Liver (tissue), 9 donors: ENCODE measurements around the gene CTDSPL2. TPM values are rescaled to one million over a fixed set of nuclear protein-coding genes. Genes with fewer than 3 reads are reported as not detected.
A peak's percentile ranks its signal among the peaks of the same experiment; 100 is the strongest.

ENCODE experiments used
- DNase-seq: peaks from one replicate; pipeline ENCODE4 v3.0.0-alpha.2; 2017; ENCODE audit warnings: low spot score
- H3K27ac ChIP-seq, 2 donors: one replicate each; pipeline ENCODE4 v1.7.0; 2013; ENCODE audit warnings: inconsistent platforms in 2 of 2, low read length in 2 of 2, control low read depth in 1 of 2, low read depth in 1 of 2, mild to moderate bottlenecking in 1 of 2
- H3K27me3 ChIP-seq, 4 donors: one replicate each; pipeline versions ENCODE4 v1.6.1 to v1.7.0; 2013; ENCODE audit warnings: low read length in 3 of 4, inconsistent platforms in 1 of 4, mild to moderate bottlenecking in 1 of 4, moderate library complexity in 1 of 4; ENCODE audit not compliant: control insufficient read depth in 4 of 4, insufficient read depth in 4 of 4
- H3K36me3 ChIP-seq, 4 donors: one replicate each; pipeline versions ENCODE4 v1.6.1 to v1.7.0; 2013; ENCODE audit warnings: low read length in 3 of 4, mild to moderate bottlenecking in 3 of 4, low read depth in 1 of 4, moderate library complexity in 1 of 4; ENCODE audit not compliant: control insufficient read depth in 4 of 4, insufficient read depth in 3 of 4
- H3K4me1 ChIP-seq, 4 donors: one replicate each; pipeline versions ENCODE4 v1.6.1 to v1.7.0; 2013; ENCODE audit warnings: low read length in 3 of 4, mild to moderate bottlenecking in 3 of 4, moderate library complexity in 1 of 4; ENCODE audit not compliant: control insufficient read depth in 4 of 4, insufficient read depth in 4 of 4
- H3K4me3 ChIP-seq, 3 donors: one replicate each; pipeline versions ENCODE4 v1.6.1 to v1.7.0; 2013; ENCODE audit warnings: low read length in 3 of 3, control low read depth in 1 of 3, low read depth in 1 of 3, mild to moderate bottlenecking in 1 of 3
- H3K9ac ChIP-seq, 2 donors: one replicate each; pipeline ENCODE4 v1.7.0; 2013; ENCODE audit warnings: low read length in 2 of 2, mild to moderate bottlenecking in 2 of 2, moderate library complexity in 2 of 2, control low read depth in 1 of 2, low read depth in 1 of 2
- H3K9me3 ChIP-seq, 4 donors: one replicate each; pipeline versions ENCODE4 v1.6.1 to v1.7.0; 2013; ENCODE audit warnings: low read length in 3 of 4; ENCODE audit not compliant: control insufficient read depth in 4 of 4
- EGR1 ChIP-seq, 2 donors: IDR thresholded peaks; 2 replicates each; pipeline ENCODE4 v1.6.1; 2016 to 2018; ENCODE audit warnings: antibody characterized with exemption in 2 of 2, low read depth in 2 of 2
- FOXA2 ChIP-seq: IDR thresholded peaks from 2 replicates; pipeline ENCODE4 v1.6.1; 2016; ENCODE audit warnings: antibody characterized with exemption
- GABPA ChIP-seq, 2 donors: IDR thresholded peaks in 1 of 2; conservative IDR thresholded peaks in 1 of 2; 2 replicates each; pipeline ENCODE4 v1.6.1; 2016; ENCODE audit warnings: antibody characterized with exemption in 2 of 2, mild to moderate bottlenecking in 1 of 2, moderate library complexity in 1 of 2
- HNF4A ChIP-seq, 2 donors: conservative IDR thresholded peaks; 2 replicates each; pipeline ENCODE4 v1.6.1; 2016; ENCODE audit warnings: antibody characterized with exemption in 2 of 2, mild to moderate bottlenecking in 2 of 2
- HNF4G ChIP-seq: IDR thresholded peaks from 2 replicates; pipeline ENCODE4 v1.6.1; 2016; ENCODE audit warnings: antibody characterized with exemption
- JUND ChIP-seq, 2 donors: IDR thresholded peaks; 2 replicates each; pipeline ENCODE4 v1.6.1; 2016; ENCODE audit warnings: antibody characterized with exemption in 2 of 2
- RAD21 ChIP-seq, 2 donors: IDR thresholded peaks; 2 replicates each; pipeline ENCODE4 v1.6.1; 2016; ENCODE audit warnings: antibody characterized with exemption in 2 of 2, mild to moderate bottlenecking in 2 of 2
- RXRA ChIP-seq, 2 donors: IDR thresholded peaks; 2 replicates each; pipeline ENCODE4 v1.6.1; 2017 to 2018; ENCODE audit warnings: antibody characterized with exemption in 2 of 2, mild to moderate bottlenecking in 1 of 2
- SP1 ChIP-seq: IDR thresholded peaks from 2 replicates; pipeline ENCODE4 v1.6.1; 2018; ENCODE audit warnings: antibody characterized with exemption, mild to moderate bottlenecking
- YY1 ChIP-seq: IDR thresholded peaks from 2 replicates; pipeline ENCODE4 v1.6.1; 2016; ENCODE audit warnings: antibody characterized with exemption, mild to moderate bottlenecking
- WGBS: extraction: QIAGEN DNeasy Blood & Tissue Kit; methylation state at CpG from one replicate; pipeline ENCODE4 v1.1.7; 2013; 5-methylcytosine and 5-hydroxymethylcytosine counted together
- polyA plus RNA-seq, 2 donors: library from polyadenylated mRNA; stranded (reverse) in 1 of 2; unstranded in 1 of 2; fragments of 200-250 nt in 1 of 2; fragments of >200 nt in 1 of 2; fragmentation: Nextera tagmentation in 1 of 2; extraction: Ambion mirVana in 1 of 2; gene quantifications; one replicate each; pipeline versions ENCODE4 v1.2.1 to v1.2.3, GENCODE V29; 2013 to 2015
- total RNA-seq, 2 donors: library from RNA; depleted of rRNA; stranded (reverse); fragments of >200 nt; gene quantifications; one replicate each; pipeline ENCODE4 v1.2.3, GENCODE V29; 2014
- TF ChIP-seq, protein P1 (sequence below): IDR thresholded peaks from 2 replicates; pipeline ENCODE4 v1.6.1; 2016; ENCODE audit warnings: antibody characterized with exemption
- TF ChIP-seq, protein P2 (sequence below): IDR thresholded peaks from 2 replicates; pipeline ENCODE4 v1.6.1; 2016; ENCODE audit warnings: antibody characterized with exemption
- TF ChIP-seq, protein P3 (sequence below): IDR thresholded peaks from 2 replicates; pipeline ENCODE4 v1.6.1; 2016; ENCODE audit warnings: antibody characterized with exemption
- TF ChIP-seq, protein P4 (sequence below): fragments of 150-350 bp; IDR thresholded peaks from 2 replicates; pipeline ENCODE4 v1.5.1; 2017; ENCODE audit warnings: improper control_type of control experiment, low read depth, low read length; ENCODE audit not compliant: missing input control
- TF ChIP-seq, protein P5 (sequence below): IDR thresholded peaks from 2 replicates; pipeline ENCODE4 v1.6.1; 2016; ENCODE audit warnings: antibody characterized with exemption, mild to moderate bottlenecking
- donor health status: healthy.
- donor health status: healthy.
- donor health status: healthy.
- donor health status: healthy.
- donor health status: healthy.

Gene CTDSPL2
- total and polyA plus RNA-seq, 4 donors: 3.6 to 41.5 (median 21.2) TPM

DNA sequence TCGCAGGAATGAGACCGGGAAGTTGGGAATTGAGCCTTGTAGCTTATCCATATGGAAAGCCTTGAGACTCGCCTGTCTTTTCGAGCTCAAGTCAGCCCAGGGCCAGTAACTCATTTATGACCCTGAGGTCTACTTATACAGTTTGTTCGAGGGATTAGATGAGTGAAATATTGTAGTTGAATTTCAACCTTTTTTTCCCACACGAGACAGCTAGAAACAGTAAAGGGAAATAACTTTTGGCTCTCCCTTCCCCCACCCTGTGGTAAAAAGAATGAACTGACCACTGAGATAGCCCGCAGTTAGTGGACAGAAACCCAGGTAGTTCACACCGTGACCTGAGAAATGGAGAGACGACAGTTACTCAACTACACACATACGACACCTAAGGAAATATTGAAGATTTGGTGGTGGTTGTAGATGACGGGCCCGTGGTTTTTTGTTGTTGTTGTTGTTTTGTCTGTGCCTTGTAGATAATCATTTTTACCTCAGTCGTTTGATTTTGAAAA is 110.4 kb downstream of the CTDSPL2 start:
- TF ChIP-seq, protein P1, sequence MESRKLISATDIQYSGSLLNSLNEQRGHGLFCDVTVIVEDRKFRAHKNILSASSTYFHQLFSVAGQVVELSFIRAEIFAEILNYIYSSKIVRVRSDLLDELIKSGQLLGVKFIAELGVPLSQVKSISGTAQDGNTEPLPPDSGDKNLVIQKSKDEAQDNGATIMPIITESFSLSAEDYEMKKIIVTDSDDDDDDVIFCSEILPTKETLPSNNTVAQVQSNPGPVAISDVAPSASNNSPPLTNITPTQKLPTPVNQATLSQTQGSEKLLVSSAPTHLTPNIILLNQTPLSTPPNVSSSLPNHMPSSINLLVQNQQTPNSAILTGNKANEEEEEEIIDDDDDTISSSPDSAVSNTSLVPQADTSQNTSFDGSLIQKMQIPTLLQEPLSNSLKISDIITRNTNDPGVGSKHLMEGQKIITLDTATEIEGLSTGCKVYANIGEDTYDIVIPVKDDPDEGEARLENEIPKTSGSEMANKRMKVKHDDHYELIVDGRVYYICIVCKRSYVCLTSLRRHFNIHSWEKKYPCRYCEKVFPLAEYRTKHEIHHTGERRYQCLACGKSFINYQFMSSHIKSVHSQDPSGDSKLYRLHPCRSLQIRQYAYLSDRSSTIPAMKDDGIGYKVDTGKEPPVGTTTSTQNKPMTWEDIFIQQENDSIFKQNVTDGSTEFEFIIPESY: peak; percentile 35
- TF ChIP-seq, protein P2, sequence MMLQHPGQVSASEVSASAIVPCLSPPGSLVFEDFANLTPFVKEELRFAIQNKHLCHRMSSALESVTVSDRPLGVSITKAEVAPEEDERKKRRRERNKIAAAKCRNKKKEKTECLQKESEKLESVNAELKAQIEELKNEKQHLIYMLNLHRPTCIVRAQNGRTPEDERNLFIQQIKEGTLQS: no peak
- H3K27me3 ChIP-seq: no peaks in the 10 kb centered on the region
- 4% methylated on average over 13 of the region's 13 CpGs for WGBS
- H3K36me3 ChIP-seq: peaks cover 0 to 5% (median 1%) of the 10 kb centered on the region in 4 donors
- peak overlapping the region; percentile 95 to 98 (median 96) for H3K4me3 ChIP-seq
- peak overlapping the region; percentile 97 for H3K27ac ChIP-seq
- no peaks in the 10 kb centered on the region for H3K9me3 ChIP-seq
- peak; percentile 37 for DNase-seq
- H3K4me1 ChIP-seq: peaks cover 11 to 35% (median 22%) of the 10 kb centered on the region in 4 donors
- peak overlapping the region; percentile 88 to 97 for H3K9ac ChIP-seq

DNA sequence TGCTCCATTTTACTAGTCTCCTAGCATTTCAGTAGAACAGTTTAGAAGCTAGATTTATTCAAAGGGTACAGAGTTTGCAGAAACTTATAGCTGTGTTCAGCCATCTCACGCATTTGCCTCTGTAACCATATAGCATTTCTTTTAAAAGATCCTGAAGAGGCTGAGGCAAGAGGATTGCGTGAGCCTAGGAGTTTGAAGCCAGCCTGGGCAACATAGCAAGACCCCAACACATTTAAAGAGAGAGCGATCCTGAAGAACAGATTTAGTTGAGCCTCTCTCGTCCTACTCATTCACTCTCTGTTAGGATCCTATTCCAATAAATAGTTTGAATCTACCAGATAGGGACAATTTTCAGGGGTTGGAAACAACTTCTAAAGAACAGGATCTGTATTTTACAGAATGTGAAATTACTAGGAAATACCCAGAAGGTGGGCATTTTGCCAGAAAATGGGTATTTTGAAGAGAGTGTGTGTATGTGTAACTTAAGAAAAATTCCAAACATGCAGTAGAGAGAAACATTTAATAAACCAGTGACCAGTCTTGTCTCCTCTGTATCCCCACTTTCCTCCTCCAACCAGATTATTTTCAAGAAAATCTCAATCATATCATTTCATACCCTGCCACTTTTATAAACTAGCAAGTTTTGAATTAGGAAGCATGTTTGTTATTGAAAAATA is 114.0 kb downstream of the CTDSPL2 start:
- Histone ChIP-seq H3K4me3 (no peak overlapping the region), H3K4me1 (peaks cover 9 to 28% (median 18%) of the 10 kb centered on the region in 4 donors), H3K27ac (peak overlapping the region in 1 of 2 donors; percentile 12), H3K36me3 (peaks cover 0 to 5% (median 0%) of the 10 kb centered on the region in 4 donors), H3K27me3 (no peaks in the 10 kb centered on the region), H3K9me3 (no peaks in the 10 kb centered on the region), H3K9ac (no peak overlapping the region)
- WGBS: 99% methylated on average over 4 of the region's 4 CpGs
- no peak for DNase-seq
- TF ChIP-seq SP1: no peak
- TF ChIP-seq GABPA (IDR thresholded peaks at IDR 0.05 in 1 of 2, conservative IDR thresholded peaks at IDR 0.05 in 1 of 2): no peak
- TF ChIP-seq, protein P2: no peak
- TF ChIP-seq, protein P3, sequence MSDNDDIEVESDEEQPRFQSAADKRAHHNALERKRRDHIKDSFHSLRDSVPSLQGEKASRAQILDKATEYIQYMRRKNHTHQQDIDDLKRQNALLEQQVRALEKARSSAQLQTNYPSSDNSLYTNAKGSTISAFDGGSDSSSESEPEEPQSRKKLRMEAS: no peak
- no peak for TF ChIP-seq YY1
- no peak for TF ChIP-seq HNF4G
- no peak for TF ChIP-seq RXRA (IDR thresholded peaks at IDR 0.05)
- TF ChIP-seq FOXA2: no peak
- TF ChIP-seq, protein P4, sequence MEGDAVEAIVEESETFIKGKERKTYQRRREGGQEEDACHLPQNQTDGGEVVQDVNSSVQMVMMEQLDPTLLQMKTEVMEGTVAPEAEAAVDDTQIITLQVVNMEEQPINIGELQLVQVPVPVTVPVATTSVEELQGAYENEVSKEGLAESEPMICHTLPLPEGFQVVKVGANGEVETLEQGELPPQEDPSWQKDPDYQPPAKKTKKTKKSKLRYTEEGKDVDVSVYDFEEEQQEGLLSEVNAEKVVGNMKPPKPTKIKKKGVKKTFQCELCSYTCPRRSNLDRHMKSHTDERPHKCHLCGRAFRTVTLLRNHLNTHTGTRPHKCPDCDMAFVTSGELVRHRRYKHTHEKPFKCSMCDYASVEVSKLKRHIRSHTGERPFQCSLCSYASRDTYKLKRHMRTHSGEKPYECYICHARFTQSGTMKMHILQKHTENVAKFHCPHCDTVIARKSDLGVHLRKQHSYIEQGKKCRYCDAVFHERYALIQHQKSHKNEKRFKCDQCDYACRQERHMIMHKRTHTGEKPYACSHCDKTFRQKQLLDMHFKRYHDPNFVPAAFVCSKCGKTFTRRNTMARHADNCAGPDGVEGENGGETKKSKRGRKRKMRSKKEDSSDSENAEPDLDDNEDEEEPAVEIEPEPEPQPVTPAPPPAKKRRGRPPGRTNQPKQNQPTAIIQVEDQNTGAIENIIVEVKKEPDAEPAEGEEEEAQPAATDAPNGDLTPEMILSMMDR: no peak
- no peak for TF ChIP-seq HNF4A (conservative IDR thresholded peaks at IDR 0.05)
- no peak for TF ChIP-seq RAD21 (IDR thresholded peaks at IDR 0.05)
- TF ChIP-seq, protein P5, sequence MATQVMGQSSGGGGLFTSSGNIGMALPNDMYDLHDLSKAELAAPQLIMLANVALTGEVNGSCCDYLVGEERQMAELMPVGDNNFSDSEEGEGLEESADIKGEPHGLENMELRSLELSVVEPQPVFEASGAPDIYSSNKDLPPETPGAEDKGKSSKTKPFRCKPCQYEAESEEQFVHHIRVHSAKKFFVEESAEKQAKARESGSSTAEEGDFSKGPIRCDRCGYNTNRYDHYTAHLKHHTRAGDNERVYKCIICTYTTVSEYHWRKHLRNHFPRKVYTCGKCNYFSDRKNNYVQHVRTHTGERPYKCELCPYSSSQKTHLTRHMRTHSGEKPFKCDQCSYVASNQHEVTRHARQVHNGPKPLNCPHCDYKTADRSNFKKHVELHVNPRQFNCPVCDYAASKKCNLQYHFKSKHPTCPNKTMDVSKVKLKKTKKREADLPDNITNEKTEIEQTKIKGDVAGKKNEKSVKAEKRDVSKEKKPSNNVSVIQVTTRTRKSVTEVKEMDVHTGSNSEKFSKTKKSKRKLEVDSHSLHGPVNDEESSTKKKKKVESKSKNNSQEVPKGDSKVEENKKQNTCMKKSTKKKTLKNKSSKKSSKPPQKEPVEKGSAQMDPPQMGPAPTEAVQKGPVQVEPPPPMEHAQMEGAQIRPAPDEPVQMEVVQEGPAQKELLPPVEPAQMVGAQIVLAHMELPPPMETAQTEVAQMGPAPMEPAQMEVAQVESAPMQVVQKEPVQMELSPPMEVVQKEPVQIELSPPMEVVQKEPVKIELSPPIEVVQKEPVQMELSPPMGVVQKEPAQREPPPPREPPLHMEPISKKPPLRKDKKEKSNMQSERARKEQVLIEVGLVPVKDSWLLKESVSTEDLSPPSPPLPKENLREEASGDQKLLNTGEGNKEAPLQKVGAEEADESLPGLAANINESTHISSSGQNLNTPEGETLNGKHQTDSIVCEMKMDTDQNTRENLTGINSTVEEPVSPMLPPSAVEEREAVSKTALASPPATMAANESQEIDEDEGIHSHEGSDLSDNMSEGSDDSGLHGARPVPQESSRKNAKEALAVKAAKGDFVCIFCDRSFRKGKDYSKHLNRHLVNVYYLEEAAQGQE: no peak
- no peak for TF ChIP-seq EGR1 (IDR thresholded peaks at IDR 0.05; ENCODE audit: low read depth in 2 of 2)
- TF ChIP-seq JUND (IDR thresholded peaks at IDR 0.05): no peak
- TF ChIP-seq, protein P1: no peak
